Stimulated activated naive CD8-positive, alpha-beta T cell treated with anti-CD3 and anti-CD28 coated beads, Interleukin-15, Interleukin-2, amounts not matched to agents 100 ng/mL and 50 ng/mL, for 24 hours (primary cell): ENCODE results near the gene MMP24.
A peak's percentile ranks its signal among the peaks of the same experiment; 100 is the strongest.
"Not testable (repeated sequence)": the region's sequence is repeated elsewhere in the genome, so short reads cannot be mapped to it uniquely, and the experiment has no call there.

Experiments
- H3K27ac Mint-ChIP-seq: one replicate; pipeline ENCODE4 v1.8.0; 2021; ENCODE audit warnings: mild to moderate bottlenecking, mixed read lengths
- H3K27me3 Mint-ChIP-seq: one replicate; pipeline ENCODE4 v1.8.0; 2021; ENCODE audit warnings: mixed read lengths
- H3K36me3 Mint-ChIP-seq: one replicate; pipeline ENCODE4 v1.8.0; 2021; ENCODE audit warnings: low read depth, mixed read lengths
- H3K4me1 Mint-ChIP-seq: one replicate; pipeline ENCODE4 v1.8.0; 2021; ENCODE audit warnings: low read depth, mixed read lengths
- H3K4me3 Mint-ChIP-seq: one replicate; pipeline ENCODE4 v1.8.0; 2021; ENCODE audit warnings: mild to moderate bottlenecking, mixed read lengths
- H3K9me3 Mint-ChIP-seq: one replicate; pipeline ENCODE4 v1.8.0; 2021; ENCODE audit warnings: mixed read lengths

Gene MMP24

GRCh38 chr20:35312318-35312717, 85.8 kb downstream of the MMP24 start:
- Mint-ChIP-seq H3K27ac (peak overlapping the region; percentile 82), H3K9me3 (no peaks in the 10 kb centered on the region), H3K4me1 (peaks cover 58% of the 10 kb centered on the region), H3K4me3 (peak overlapping the region; percentile 37), H3K36me3 (peaks cover 28% of the 10 kb centered on the region), H3K27me3 (no peaks in the 10 kb centered on the region)

GRCh38 chr20:35314816-35315631, 88.5 kb downstream of the MMP24 start:
- peak overlapping the region; percentile 76 for H3K27ac Mint-ChIP-seq
- H3K27me3 Mint-ChIP-seq: no peaks in the 10 kb centered on the region
- peaks cover 52% of the 10 kb centered on the region for H3K4me1 Mint-ChIP-seq
- H3K36me3 Mint-ChIP-seq: peaks cover 22% of the 10 kb centered on the region
- H3K4me3 Mint-ChIP-seq: no peak overlapping the region
- no peaks in the 10 kb centered on the region for H3K9me3 Mint-ChIP-seq

- peaks cover 22% of the 10 kb centered on the region for H3K36me3 Mint-ChIP-seq
- not testable (repeated sequence) for H3K27me3 Mint-ChIP-seq, H3K9me3 Mint-ChIP-seq, H3K4me3 Mint-ChIP-seq
- peaks cover 50% of the 10 kb centered on the region for H3K4me1 Mint-ChIP-seq
- H3K27ac Mint-ChIP-seq: peak overlapping the region; percentile 76
These were observed 89.1 kb downstream of the MMP24 start for GRCh38 chr20:35315632-35316020.

- Mint-ChIP-seq H3K36me3 (peaks cover 24% of the 10 kb centered on the region), H3K4me1 (peaks cover 50% of the 10 kb centered on the region), H3K27ac (no peak overlapping the region), H3K9me3 (no peaks in the 10 kb centered on the region), H3K27me3 (no peaks in the 10 kb centered on the region), H3K4me3 (no peak overlapping the region)
These were observed 89.6 kb downstream of the MMP24 start for GRCh38 chr20:35316086-35316485.

GRCh38 chr20:35317416-35318210, 91.1 kb downstream of the MMP24 start:
- H3K4me3 Mint-ChIP-seq: no peak overlapping the region
- H3K27me3 Mint-ChIP-seq: no peaks in the 10 kb centered on the region
- H3K9me3 Mint-ChIP-seq: no peaks in the 10 kb centered on the region
- peaks cover 19% of the 10 kb centered on the region for H3K36me3 Mint-ChIP-seq
- peaks cover 36% of the 10 kb centered on the region for H3K4me1 Mint-ChIP-seq
- no peak overlapping the region for H3K27ac Mint-ChIP-seq

- Mint-ChIP-seq H3K4me1 (peaks cover 42% of the 10 kb centered on the region), H3K27ac (peak overlapping the region; percentile 3), H3K9me3 (no peaks in the 10 kb centered on the region), H3K4me3 (no peak overlapping the region), H3K27me3 (no peaks in the 10 kb centered on the region), H3K36me3 (peaks cover 12% of the 10 kb centered on the region)
These were observed 92.1 kb downstream of the MMP24 start for GRCh38 chr20:35318502-35319157.

- no peak overlapping the region for H3K4me3 Mint-ChIP-seq
- peaks cover 9% of the 10 kb centered on the region for H3K36me3 Mint-ChIP-seq
- H3K9me3 Mint-ChIP-seq: no peaks in the 10 kb centered on the region
- H3K27me3 Mint-ChIP-seq: no peaks in the 10 kb centered on the region
- no peak overlapping the region for H3K27ac Mint-ChIP-seq
- peaks cover 41% of the 10 kb centered on the region for H3K4me1 Mint-ChIP-seq
These were observed 92.8 kb downstream of the MMP24 start for GRCh38 chr20:35319192-35319870.

- no peak overlapping the region for H3K27ac Mint-ChIP-seq
- peaks cover 10% of the 10 kb centered on the region for H3K36me3 Mint-ChIP-seq
- H3K9me3 Mint-ChIP-seq: no peaks in the 10 kb centered on the region
- peaks cover 36% of the 10 kb centered on the region for H3K4me1 Mint-ChIP-seq
- H3K4me3 Mint-ChIP-seq: no peak overlapping the region
- no peaks in the 10 kb centered on the region for H3K27me3 Mint-ChIP-seq
These were observed 93.3 kb downstream of the MMP24 start for GRCh38 chr20:35319871-35320197.

- Mint-ChIP-seq H3K4me1 (peaks cover 31% of the 10 kb centered on the region), H3K9me3 (no peaks in the 10 kb centered on the region), H3K27me3 (no peaks in the 10 kb centered on the region), H3K27ac (no peak overlapping the region), H3K36me3 (peaks cover 15% of the 10 kb centered on the region), H3K4me3 (no peak overlapping the region)
These were observed 94.1 kb downstream of the MMP24 start for GRCh38 chr20:35320396-35321126.

- H3K27ac Mint-ChIP-seq: no peak overlapping the region
- H3K9me3 Mint-ChIP-seq: no peaks in the 10 kb centered on the region
- H3K27me3 Mint-ChIP-seq: no peaks in the 10 kb centered on the region
- no peak overlapping the region for H3K4me3 Mint-ChIP-seq
- peaks cover 58% of the 10 kb centered on the region for H3K4me1 Mint-ChIP-seq
- peaks cover 18% of the 10 kb centered on the region for H3K36me3 Mint-ChIP-seq
These were observed 98.9 kb downstream of the MMP24 start for GRCh38 chr20:35325401-35325800.

- no peaks in the 10 kb centered on the region for H3K27me3 Mint-ChIP-seq
- H3K4me3 Mint-ChIP-seq: no peak overlapping the region
- H3K4me1 Mint-ChIP-seq: peaks cover 62% of the 10 kb centered on the region
- no peaks in the 10 kb centered on the region for H3K9me3 Mint-ChIP-seq
- peaks cover 11% of the 10 kb centered on the region for H3K36me3 Mint-ChIP-seq
- peak overlapping the region; percentile 45 for H3K27ac Mint-ChIP-seq
These were observed 99.7 kb downstream of the MMP24 start for GRCh38 chr20:35326021-35326739.
